ENCODE results near the gene PROCA1.

The PROCA1 gene

GRCh38 chr17:28735242-28735722, 23.6 kb upstream of the PROCA1 start:
- no peak for TF ChIP-seq CTCF (IDR thresholded peaks at IDR 0.05; ENCODE audit: low read depth, low read length)
- H3K4me3 ChIP-seq (ENCODE audit: low read depth, low read length): no peak overlapping the region

- H3K4me3 ChIP-seq (ENCODE audit: low read depth, low read length): no peak overlapping the region
- no peak for TF ChIP-seq CTCF (IDR thresholded peaks at IDR 0.05; ENCODE audit: low read depth, low read length)
Measured at GRCh38 chr17:28734712-28735241, 23.1 kb upstream of the PROCA1 start.

GRCh38 chr17:28733346-28733745, 21.7 kb upstream of the PROCA1 start:
- no peak for TF ChIP-seq CTCF (IDR thresholded peaks at IDR 0.05; ENCODE audit: low read depth, low read length)
- no peak overlapping the region for H3K4me3 ChIP-seq (ENCODE audit: low read depth, low read length)

GRCh38 chr17:28729950-28730330, 18.3 kb upstream of the PROCA1 start:
- TF ChIP-seq CTCF (IDR thresholded peaks at IDR 0.05; ENCODE audit: low read depth, low read length): no peak
- no peak overlapping the region for H3K4me3 ChIP-seq (ENCODE audit: low read depth, low read length)

- no peak for TF ChIP-seq CTCF (IDR thresholded peaks at IDR 0.05; ENCODE audit: low read depth, low read length)
- H3K4me3 ChIP-seq (ENCODE audit: low read depth, low read length): peak within 1 kb of the TSS; percentile 84
Measured at GRCh38 chr17:28728364-28729200, 16.9 kb upstream of the PROCA1 start, which contains the start of gene NEK8. TSS of gene NEK8 (plus strand) at chr17:28728788. CDS start at chr17:28728814, 26 bp downstream.

- peak; percentile 98 for TF ChIP-seq CTCF (IDR thresholded peaks at IDR 0.05; ENCODE audit: low read depth, low read length)
- H3K4me3 ChIP-seq (ENCODE audit: low read depth, low read length): peak overlapping the region; percentile 65
Measured at GRCh38 chr17:28726627-28727491, 15.2 kb upstream of the PROCA1 start.
